Left renal pelvis (tissue), 4 donors: ENCODE data around the gene PGAM5. TPM values are rescaled to one million over a fixed set of nuclear protein-coding genes. Genes with fewer than 3 reads are reported as not detected.

Source experiments
- DNase-seq, 4 donors: peaks; one replicate each; pipeline ENCODE4 v3.0.0-alpha.2; 2013; ENCODE audit warnings: low read depth in 4 of 4, low spot score in 3 of 4
- polyA plus RNA-seq, 4 donors: library from polyadenylated mRNA; unstranded; fragments of 120-200 nt; gene quantifications; one replicate each; pipeline ENCODE4 v1.2.1, GENCODE V29; 2013; ENCODE audit not compliant: insufficient read length in 4 of 4

Gene PGAM5
- 10 to 100 TPM; 14.3 to 25.4 (median 21.7) TPM for polyA plus RNA-seq

GRCh38 chr12:132710405-132711079, at the start of gene PGAM5:
TSS of gene PGAM5 (plus strand) at chr12:132710842. CDS start at chr12:132710877, 35 bp downstream.
- DNase-seq = peak; percentile 57 to 72 (median 64)

GRCh38 chr12:132660996-132661395, 49.6 kb upstream of the PGAM5 start:
- DNase-seq = no peak

- DNase-seq = no peak
Observed at GRCh38 chr12:132661972-132662371, 48.7 kb upstream of the PGAM5 start.

GRCh38 chr12:132662901-132663755, 47.5 kb upstream of the PGAM5 start:
- DNase-seq = no peak

GRCh38 chr12:132664206-132665148, 46.2 kb upstream of the PGAM5 start:
- no peak for DNase-seq

- no peak for DNase-seq
Observed at GRCh38 chr12:132665149-132665491, 45.5 kb upstream of the PGAM5 start.

- no peak for DNase-seq
Observed at GRCh38 chr12:132665794-132666193, 44.8 kb upstream of the PGAM5 start.

- no peak for DNase-seq
Observed at GRCh38 chr12:132668191-132669088, 42.2 kb upstream of the PGAM5 start.

- no peak for DNase-seq
Observed at GRCh38 chr12:132669166-132669879, 41.3 kb upstream of the PGAM5 start.

GRCh38 chr12:132672116-132672515, 38.5 kb upstream of the PGAM5 start:
- no peak for DNase-seq

GRCh38 chr12:132672678-132673077, 38.0 kb upstream of the PGAM5 start:
- DNase-seq = no peak

GRCh38 chr12:132673288-132674179, 37.1 kb upstream of the PGAM5 start:
- no peak for DNase-seq

GRCh38 chr12:132674561-132674960, 36.1 kb upstream of the PGAM5 start:
- no peak for DNase-seq

GRCh38 chr12:132675757-132676432, 34.7 kb upstream of the PGAM5 start:
- DNase-seq = no peak

- no peak for DNase-seq
Observed at GRCh38 chr12:132677492-132677891, 33.1 kb upstream of the PGAM5 start.

- DNase-seq = no peak
Observed at GRCh38 chr12:132685400-132685799, 25.2 kb upstream of the PGAM5 start.

- no peak for DNase-seq
Observed at GRCh38 chr12:132686825-132687210, 23.8 kb upstream of the PGAM5 start.
